NCI-H446 (cell line): ENCODE measurements around the gene VKORC1.
"Not testable (repeated sequence)": the region's sequence is repeated elsewhere in the genome, so short reads cannot be mapped to it uniquely, and the experiment has no call there.

Experiments
- DNase-seq, 2 experiments: peaks; one replicate each; lab custom pipeline; 2025; lab: John Stamatoyannopoulos, UW

The VKORC1 gene

DNA sequence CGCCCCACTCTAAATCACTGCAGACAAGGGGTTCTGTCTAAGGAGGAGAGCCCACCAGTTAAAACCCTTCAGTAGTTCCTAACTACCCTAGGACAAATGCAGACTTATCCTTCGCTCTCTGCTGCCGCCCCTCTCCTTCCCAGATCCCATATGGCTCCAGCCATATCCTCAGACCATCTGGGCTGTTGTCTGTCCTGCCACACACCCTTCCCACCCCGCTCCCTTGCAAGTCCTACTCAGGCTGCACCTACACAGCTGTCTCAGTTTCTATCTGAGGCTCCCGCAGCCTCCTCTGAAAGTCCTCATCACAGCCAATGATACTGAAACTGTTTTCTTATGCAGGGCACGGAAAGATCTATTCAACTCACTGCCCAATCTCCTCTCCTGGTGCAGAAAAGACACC, 12.9 kb upstream of the VKORC1 start:
- DNase-seq: no peak

GRCh38 chr16:31106509-31107464, 12.2 kb upstream of the VKORC1 start:
- DNase-seq: no peak

DNA sequence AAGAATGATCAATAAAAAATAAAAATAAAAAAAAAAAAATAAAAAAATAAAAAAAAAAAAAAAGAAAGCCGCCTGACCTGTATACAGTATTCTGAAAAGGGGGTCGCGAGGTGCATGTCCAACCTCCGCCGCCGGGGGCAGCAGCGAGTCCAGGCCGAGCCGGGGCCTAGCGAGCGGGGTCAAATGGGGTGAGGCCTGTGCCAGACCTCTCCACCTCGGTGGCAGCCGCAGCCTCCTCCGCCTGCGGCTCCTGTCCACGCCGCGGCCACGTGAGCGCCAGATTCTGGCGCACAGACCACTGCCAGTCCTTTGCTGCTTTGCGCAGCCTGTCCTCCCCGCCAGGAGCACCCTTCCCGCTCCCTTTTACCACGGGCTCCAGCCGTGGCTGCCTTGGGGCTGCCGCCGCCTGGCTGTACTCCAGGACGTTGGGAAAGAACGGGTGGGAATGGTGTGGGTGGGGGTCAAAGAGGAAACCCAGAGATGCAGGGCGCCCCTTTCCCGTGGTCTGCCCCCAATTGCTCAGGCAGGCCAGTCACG, 11.1 kb upstream of the VKORC1 start:
- DNase-seq: no peak

- not testable (repeated sequence) for DNase-seq
Measured at GRCh38 chr16:31100876-31101641, 6.5 kb upstream of the VKORC1 start.

DNA sequence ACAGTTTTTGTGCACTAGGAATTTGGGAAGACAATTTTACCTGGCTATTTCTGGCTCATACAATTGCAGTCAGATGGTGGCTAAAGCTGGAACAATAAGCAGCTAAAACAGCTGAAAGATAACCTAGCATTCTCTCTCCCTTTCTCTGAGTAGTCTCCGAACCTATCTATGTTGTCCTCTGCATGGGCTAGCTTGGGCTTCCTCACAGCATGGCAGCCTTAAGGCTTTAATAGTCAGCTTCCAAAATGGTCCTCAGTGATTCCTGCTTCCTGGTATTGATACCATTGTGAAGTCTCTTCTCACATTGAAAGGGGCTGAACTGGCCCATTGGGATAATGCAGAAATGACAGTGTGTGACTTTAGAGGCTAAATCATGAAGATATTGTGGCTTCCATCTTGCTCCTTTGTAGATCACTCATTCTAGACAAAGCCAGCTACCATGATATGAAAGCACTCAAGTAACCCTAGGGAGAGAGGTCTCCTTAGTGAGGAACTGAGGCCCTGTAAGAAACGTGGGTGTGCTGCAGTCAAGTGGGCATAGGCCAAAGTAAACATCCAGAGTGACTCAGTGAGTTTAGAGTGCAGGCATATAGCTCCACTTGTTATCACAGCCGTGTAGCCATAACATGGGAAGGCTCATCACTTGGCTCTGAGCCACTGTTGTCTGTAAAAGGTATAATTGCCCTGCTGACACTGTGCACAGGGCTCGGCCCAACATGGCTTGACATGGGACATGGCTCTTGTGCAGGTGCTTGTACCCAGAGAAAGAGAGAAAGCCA, 5.5 kb upstream of the VKORC1 start:
- no peak for DNase-seq

GRCh38 chr16:31094088-31094423, 541 bp downstream of the VKORC1 start:
- DNase-seq: no peak

- DNase-seq: no peak
Measured at GRCh38 chr16:31093132-31093703, 1.4 kb downstream of the VKORC1 start.

DNA sequence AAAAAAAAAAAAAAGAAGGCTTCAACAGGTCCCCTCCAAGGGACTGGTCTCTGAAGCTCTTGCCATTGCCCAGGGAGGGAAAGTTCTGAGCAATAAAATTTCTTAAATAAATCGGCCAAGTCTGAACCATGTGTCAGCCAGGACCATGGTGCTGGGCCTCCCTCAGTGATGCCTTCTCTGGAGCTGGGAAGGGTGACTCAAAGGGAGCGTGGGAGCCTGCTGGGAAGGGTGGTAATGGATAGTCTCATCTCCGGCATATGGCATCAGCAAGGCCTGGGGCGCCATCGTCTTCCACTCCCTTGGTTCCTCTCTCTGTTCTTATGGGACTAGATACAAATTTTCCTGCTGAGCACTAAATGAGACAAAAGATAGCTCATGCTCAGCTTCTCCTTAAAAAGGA, 2.3 kb downstream of the VKORC1 start:
- no peak for DNase-seq

- DNase-seq: no peak
Measured at GRCh38 chr16:31090540-31090939, 4.1 kb downstream of the VKORC1 start.

- DNase-seq: no peak
Measured at GRCh38 chr16:31089199-31089598, 5.4 kb downstream of the VKORC1 start.

- DNase-seq: no peak
Measured at GRCh38 chr16:31088459-31089183, 6.0 kb downstream of the VKORC1 start, which contains the start of gene PRSS53. PRSS53 (minus strand) TSS chr16:31088943; CDS start chr16:31088809, 134 bp downstream.

DNA sequence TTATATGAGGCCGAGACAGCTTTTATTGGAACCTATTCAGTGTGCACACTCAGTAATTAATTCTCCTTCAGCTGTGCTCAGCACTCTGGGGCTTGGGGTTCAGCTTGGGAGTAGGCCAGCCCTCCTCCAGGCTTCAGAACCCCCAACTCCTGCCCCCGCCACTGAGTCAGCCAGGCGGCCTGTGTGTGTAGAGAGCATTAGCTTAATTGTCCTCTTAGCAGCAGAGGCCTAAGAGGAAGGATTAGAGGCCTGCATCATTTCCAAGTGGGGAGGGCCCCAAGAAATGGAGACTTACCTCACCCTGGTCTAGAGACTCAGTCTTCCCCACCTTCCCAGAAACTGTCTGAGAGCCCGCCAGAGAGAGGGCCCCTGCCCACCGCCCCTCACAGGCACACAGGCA, 6.6 kb downstream of the VKORC1 start:
- DNase-seq: no peak

GRCh38 chr16:31087481-31087880, 7.1 kb downstream of the VKORC1 start:
- no peak for DNase-seq

- DNase-seq: no peak
Measured at GRCh38 chr16:31086629-31086906, 8.0 kb downstream of the VKORC1 start.

DNA sequence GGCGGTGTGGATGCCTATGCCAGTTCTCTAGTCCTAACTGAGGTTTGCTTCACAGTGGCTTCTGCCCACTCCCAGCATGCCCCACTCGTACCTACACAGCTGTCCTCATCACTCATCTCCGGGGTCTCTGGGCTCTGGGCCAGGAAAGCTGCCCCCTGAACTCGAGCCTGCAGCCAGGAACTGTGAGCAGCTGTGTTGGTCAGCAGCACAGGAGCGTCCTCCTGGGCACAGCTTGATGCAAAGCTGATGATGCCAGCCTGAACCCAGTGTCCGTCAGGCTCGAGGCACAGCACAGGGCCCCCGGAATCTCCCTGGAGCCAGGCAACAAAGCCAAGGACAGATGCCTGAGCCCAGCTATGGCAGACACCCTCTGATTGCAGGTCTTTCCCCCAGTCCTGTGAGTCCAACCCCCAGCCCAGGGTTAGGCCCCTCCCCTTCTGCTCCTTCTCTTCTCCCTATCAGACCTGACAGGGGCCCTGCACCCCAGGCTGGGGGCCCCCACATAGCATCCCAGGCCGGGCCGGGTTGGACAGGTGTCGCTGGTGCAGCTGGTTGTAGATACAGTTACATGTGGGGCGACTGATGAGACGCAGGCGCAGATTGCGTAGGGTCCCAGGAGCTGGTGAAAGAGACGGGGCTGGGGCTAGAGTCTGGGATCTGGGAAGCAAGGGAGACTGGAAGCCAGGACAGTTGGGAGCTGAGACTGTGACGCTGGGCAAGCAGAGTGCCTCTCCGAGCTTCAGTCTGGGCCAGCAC, 8.5 kb downstream of the VKORC1 start:
- DNase-seq: no peak

DNA sequence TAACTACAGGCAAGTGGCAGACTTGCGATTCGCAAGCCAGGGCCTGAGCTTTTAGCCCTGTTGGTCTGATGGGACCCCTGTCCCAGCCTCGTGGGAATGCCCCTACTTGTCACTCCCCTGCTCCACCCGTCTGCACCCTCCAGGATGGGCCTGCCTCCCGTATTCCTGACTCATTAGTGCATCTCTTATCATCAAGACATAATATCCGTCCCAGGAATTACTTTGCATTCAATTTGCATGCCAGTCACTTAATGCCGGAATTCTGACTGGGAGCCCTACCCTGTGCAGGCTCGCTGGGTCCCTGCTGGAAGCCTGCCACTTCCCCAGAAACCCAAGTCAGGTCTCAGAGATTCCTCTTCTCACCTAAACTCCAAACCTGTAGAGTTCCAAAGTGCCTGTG, 9.2 kb downstream of the VKORC1 start:
- DNase-seq: no peak

DNA sequence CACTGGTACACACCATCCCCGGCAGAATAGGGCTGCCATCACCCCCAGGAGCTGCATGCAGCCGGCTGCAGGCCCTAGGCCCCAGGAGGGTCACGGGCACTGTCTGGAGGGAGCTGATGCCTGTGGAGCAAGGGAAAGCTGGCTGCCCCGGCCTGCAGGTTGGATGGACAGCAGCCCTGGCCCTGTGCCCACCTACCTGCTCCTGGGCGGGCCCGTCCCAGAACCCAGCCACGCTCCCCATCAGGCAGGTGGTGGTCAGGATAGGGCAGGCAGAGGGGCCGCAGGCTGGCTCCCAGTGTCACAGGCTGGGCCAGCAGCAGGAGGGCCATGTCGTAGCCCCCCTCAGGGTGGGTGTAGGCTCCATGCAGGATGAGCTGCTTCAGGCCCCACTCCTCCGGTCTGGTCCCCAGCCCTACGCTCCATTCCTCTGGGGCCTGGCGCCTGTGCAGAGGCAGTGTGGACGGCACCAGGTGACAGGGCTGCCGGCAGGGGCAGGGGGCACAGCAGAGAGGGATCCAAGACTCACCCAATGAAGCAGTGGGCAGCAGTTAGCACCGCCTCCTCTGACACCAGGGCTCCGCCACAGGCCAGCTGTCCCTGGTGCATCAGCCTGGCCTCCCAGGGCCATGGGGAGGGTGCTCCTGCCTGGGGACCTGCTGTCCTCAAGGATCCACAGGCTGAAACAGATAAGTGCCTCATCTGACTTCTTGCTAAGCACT, 9.9 kb downstream of the VKORC1 start:
- DNase-seq: no peak

DNA sequence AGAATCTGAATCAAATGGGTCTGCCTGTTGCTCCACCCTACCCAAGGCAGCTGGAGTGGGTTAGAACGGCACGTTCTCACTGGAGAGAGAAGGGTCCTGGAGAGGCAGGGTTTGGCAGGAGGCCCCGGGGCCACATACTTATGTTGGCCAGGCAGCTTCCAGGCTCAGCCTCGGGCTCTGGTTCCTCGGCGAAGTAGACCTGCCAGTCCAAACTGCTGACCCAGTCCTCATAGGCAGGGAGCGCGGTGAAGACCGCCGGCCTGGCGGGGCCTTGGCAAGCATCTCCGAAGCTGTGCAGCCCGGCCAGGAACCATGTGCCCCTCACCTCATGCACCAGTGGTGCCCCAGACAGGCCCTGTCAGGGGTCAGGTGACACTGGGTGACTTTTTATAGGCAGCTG, 10.6 kb downstream of the VKORC1 start:
- no peak for DNase-seq

DNA sequence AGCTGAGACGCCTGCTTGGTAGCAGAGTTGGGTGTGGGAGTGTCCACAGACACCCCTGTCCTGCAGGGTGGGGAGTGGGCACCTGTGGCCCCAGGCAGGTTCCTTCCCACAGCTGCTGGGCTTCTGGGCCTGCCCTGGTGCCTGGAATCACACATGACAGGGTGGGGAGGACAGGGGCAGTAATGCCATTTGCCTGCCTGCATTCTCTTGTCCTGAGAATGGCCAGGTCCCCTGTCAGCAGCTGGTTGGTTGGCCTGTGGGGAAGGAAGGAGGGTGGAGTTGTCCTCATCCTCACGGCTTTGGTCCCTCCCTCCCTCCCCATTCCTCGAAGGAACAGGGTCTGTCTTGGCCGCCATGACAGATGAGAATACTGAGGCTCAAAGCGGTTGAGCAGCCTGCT, 11.0 kb downstream of the VKORC1 start:
- DNase-seq: no peak

DNA sequence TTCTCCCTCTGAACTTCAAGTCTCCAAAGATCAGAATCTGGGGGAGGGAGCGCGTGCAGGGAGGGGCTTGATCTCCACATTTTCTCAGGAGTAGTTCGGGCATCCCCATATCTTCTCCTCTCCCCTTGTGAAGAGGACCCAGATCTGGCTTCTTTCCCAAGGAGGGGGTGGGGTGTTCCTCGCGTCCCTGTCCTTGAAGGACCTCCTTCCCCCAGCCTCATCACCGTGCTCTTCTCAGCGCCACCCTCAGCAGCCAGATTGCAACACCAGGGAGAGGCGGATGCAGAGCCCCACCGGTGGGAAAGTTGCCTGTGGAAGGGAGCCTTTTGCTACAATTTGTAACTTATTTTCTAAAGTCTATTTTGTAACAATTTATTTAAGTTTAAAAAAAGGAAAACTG, 11.5 kb downstream of the VKORC1 start:
- no peak for DNase-seq
